Kidney epithelial cell (primary cell): Measurements from ENCODE around the gene NDUFAB1. TPM values are rescaled to one million over a fixed set of nuclear protein-coding genes. Genes with fewer than 3 reads are reported as not detected.
A peak's percentile ranks its signal among the peaks of the same experiment; 100 is the strongest.

Experiments
- DNase-seq: peaks from one replicate; pipeline ENCODE4 v3.0.0-alpha.2; 2010; ENCODE audit warnings: low read depth
- H3K27me3 ChIP-seq: 2 replicates; pipeline ENCODE4 v1.6.0; 2011; ENCODE audit warnings: low read length; ENCODE audit not compliant: control insufficient read depth, insufficient read depth
- H3K36me3 ChIP-seq: 2 replicates; pipeline ENCODE4 v1.5.1; 2011; ENCODE audit warnings: low read length; ENCODE audit not compliant: control insufficient read depth, insufficient read depth
- H3K4me3 ChIP-seq: 2 replicates; pipeline ENCODE4 v1.5.1; 2011; ENCODE audit warnings: low read depth, mild to moderate bottlenecking, control low read depth, low read length
- total RNA-seq: library from RNA; depleted of rRNA; stranded (reverse); fragments of >200 nt; gene quantifications from 2 replicates; pipeline ENCODE4 v1.2.3, GENCODE V29; 2015
- TF ChIP-seq, protein P1 (sequence below): IDR thresholded peaks from 2 replicates; pipeline ENCODE4 v1.5.1; 2011; ENCODE audit warnings: mild to moderate bottlenecking, moderate library complexity, low read length, control low read depth, inconsistent platforms; ENCODE audit not compliant: insufficient read depth, poor library complexity, severe bottlenecking

NDUFAB1 gene
- total RNA-seq, 1 donor from 2014 or later, result 132 TPM

DNA sequence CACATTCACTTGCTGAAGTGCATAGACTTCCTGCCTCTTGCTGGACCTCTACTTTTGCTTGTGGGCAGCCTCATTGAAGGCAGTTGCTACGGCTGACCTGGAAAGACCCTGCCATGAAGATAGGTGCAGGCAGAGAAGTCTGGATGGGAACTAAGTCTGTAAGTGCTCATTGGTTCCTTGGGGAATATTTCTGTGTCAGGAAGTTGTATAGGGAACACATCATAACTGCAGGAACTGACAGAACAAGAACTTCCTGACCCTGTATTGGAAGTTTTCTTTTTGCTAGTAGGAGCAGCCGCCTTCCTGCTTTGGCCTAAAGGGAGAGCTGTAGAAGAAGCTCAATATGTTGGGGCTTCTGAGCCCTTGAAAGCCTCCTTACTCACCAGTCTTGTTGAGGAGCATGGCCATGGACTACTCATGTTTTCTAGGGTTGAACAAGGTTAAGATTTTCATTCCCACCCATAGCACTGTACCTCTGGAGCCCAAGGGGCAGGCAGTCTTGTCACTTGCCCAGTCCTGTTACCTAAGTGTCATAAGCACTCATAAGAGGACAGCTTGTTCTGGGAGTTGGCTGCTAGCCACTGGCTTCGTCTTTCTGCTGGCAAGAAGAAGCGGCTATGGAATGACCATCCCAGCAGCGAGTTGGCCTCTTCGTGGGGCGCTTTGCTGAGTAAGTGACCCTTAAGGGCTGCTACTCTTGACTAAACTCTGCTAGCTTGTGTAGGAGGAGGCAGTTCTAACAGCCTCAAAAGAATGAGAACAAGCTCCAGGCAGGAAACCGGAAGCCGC lies 31.3 kb downstream of the NDUFAB1 start:
- TF ChIP-seq, protein P1, sequence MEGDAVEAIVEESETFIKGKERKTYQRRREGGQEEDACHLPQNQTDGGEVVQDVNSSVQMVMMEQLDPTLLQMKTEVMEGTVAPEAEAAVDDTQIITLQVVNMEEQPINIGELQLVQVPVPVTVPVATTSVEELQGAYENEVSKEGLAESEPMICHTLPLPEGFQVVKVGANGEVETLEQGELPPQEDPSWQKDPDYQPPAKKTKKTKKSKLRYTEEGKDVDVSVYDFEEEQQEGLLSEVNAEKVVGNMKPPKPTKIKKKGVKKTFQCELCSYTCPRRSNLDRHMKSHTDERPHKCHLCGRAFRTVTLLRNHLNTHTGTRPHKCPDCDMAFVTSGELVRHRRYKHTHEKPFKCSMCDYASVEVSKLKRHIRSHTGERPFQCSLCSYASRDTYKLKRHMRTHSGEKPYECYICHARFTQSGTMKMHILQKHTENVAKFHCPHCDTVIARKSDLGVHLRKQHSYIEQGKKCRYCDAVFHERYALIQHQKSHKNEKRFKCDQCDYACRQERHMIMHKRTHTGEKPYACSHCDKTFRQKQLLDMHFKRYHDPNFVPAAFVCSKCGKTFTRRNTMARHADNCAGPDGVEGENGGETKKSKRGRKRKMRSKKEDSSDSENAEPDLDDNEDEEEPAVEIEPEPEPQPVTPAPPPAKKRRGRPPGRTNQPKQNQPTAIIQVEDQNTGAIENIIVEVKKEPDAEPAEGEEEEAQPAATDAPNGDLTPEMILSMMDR, result no peak
- H3K36me3 ChIP-seq, result peaks cover 1% of the 10 kb centered on the region
- DNase-seq, result no peak
- H3K4me3 ChIP-seq, result no peak overlapping the region
- no peaks in the 10 kb centered on the region for H3K27me3 ChIP-seq

DNA sequence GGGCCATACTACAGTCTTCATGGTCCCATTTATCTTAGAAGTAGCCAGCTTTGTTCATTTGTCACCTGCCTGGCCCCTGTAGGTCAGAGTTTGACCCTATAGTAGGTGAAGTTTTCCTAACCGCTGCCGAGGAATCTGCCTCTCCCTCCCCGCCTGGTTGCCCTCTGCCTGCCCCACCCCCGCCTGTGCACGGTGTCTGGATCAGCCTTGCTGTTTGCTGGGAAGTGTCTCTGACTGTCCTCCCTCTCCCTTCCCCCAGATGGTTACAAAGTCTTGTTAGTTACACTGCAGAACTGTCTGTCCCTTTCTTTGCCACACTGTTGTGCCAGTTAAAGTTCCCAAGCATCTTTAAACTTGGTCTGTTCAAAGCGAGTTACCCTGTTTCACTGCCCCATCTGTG lies 32.9 kb downstream of the NDUFAB1 start:
- Histone ChIP-seq H3K4me3 (no peak overlapping the region), H3K27me3 (no peaks in the 10 kb centered on the region), H3K36me3 (peaks cover 1% of the 10 kb centered on the region)
- TF ChIP-seq, protein P1, result no peak
- no peak for DNase-seq

DNA sequence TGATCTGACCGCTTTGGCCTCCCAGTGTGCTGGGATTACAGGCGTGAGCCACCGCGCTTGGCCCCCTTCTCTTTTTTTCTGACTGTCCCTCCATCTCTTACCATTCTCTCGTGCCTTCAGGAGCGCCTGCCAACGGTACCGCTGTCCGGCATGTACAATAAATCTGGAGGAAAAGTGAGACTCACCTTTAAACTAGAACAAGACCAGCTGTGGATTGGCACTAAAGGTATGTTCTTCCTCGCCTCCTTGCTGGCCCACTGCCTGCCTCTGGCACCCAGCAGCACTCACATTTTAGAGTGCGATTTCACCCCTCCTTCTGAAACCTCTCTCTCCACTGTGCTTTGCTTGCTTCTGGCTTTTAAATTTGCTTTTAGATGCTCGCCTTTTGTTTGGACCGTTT lies 33.6 kb downstream of the NDUFAB1 start:
- Histone ChIP-seq H3K36me3 (peaks cover 1% of the 10 kb centered on the region), H3K4me3 (no peak overlapping the region), H3K27me3 (no peaks in the 10 kb centered on the region)
- TF ChIP-seq, protein P1, result no peak
- DNase-seq, result no peak

DNA sequence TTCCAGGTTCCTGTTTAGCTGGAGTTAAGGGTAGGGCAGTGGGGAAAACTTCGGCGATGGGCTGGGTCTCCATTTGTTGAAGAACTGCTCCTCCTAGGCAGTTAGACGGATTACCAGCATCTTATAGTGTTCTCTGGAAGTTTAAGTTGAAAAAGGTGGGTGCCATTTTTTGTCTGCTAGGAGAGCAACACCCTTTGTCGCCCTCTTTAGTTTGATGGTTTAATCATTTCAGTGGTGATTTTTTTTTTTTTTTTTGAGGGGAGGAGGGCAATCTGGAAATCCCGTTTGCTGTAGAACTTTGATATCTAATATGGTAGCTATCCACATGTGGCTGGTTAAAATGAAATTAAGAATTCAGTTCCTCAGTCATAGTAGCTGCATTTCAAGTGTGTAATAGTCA lies 34.5 kb downstream of the NDUFAB1 start:
- no peak for DNase-seq
- no peaks in the 10 kb centered on the region for H3K27me3 ChIP-seq
- H3K4me3 ChIP-seq, result no peak overlapping the region
- TF ChIP-seq, protein P1, result no peak
- H3K36me3 ChIP-seq, result peaks cover 1% of the 10 kb centered on the region

DNA sequence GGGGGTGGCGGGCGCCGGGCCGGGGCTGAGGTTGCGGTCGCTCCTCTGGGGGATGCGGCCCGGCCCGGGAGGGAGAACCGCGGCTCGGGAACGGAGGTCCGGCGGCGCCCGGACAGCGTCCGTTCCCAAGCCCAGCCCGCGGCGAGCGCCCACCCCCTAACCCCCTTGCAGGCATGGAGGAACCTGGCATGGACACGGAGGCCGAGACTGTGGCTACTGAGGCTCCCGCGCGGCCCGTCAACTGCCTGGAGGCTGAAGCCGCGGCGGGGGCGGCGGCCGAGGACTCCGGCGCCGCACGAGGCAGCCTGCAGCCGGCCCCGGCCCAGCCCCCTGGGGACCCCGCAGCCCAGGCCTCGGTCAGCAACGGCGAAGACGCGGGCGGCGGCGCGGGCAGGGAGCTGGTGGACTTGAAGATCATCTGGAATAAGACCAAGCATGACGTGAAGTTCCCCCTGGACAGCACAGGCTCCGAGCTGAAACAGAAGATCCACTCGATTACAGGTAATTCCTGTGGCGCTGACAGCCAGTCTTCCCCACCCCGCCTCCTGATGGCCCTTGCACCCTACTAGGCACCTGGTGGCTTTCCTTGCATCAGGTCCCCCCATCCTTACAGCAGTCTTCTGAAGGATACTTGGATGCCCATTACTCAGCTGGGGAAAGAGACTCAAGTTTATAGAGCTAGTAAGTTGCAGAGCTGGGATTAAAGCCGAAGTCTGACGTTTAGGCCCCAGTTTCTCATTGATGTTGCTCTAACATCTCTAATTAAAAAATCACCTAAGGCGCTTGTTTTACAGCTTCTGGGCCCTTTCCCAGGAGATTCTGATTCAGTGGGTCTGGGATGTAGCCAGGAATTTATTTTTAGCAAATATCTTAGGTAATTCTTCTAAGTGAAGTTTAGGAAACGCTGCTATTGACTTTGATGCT lies 38.1 kb downstream of the NDUFAB1 start:
- Histone ChIP-seq H3K36me3 (no peaks in the 10 kb centered on the region), H3K27me3 (no peaks in the 10 kb centered on the region), H3K4me3 (peak overlapping the region; percentile 93)
- TF ChIP-seq, protein P1, result no peak
- DNase-seq, result no peak
